Panc1 (cell line): Measurements from ENCODE around the gene CCL25.

ENCODE experiments used
- TF ChIP-seq, protein P1 (sequence below), 2 experiments: IDR thresholded peaks; 2 replicates each; pipeline ENCODE4 v1.6.1; 2011 to 2012; ENCODE audit warnings: low read depth in 2 of 2, control low read depth in 1 of 2, low read length in 1 of 2, mild to moderate bottlenecking in 1 of 2, moderate library complexity in 1 of 2; ENCODE audit not compliant: insufficient read depth in 1 of 2
- TF ChIP-seq, protein P2 (sequence below): fragments of 450-650 bp; IDR thresholded peaks from 2 replicates; pipeline ENCODE4 v1.5.1; 2017; ENCODE audit warnings: mild to moderate bottlenecking

DNA sequence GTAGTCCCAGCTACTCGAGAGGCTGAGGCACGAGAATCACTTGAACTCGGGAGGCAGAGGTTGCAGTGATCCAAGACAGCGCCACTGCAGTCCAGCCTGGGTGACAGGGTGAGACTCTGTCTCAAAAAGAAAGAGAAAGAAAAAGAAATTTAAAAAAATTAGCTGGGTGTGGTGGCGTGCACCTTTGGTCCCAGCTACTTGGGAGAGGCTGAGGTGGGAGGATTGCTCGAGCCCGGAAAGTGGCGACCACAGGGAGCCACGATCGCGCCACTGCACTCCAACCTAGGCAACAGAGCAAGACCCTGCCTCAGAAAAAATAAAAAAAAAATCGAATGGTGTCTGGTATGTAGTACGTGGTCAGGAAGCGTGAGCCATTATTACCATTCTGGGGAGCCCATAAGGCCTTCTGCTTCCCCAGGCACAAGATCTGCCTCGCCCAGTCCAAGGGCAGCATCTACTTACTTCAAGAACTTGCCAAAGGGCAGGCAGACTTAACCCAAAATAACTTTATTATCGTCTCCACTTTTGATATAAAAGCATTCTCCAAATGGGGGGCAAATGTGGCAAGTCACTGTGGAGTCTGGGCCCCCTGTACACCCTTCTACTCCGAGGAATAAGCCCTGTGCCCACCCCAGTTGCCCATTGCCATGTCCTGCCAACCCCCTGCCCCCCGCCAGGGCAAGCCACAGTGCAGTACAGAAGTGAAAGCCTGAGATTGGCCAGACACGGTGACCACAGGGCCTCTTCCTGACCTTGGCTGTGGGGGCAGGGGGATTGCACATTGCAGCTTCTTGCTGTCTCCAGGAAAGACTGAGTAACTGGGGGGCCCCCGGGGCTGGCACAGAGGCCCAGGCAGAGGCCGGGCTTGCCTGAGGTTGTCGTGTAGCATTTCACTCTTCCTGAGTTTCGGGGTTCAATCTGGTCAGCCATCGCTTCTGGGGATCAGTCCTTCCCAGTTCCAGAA lies 12.6 kb downstream of the CCL25 start:
- TF ChIP-seq, protein P1, sequence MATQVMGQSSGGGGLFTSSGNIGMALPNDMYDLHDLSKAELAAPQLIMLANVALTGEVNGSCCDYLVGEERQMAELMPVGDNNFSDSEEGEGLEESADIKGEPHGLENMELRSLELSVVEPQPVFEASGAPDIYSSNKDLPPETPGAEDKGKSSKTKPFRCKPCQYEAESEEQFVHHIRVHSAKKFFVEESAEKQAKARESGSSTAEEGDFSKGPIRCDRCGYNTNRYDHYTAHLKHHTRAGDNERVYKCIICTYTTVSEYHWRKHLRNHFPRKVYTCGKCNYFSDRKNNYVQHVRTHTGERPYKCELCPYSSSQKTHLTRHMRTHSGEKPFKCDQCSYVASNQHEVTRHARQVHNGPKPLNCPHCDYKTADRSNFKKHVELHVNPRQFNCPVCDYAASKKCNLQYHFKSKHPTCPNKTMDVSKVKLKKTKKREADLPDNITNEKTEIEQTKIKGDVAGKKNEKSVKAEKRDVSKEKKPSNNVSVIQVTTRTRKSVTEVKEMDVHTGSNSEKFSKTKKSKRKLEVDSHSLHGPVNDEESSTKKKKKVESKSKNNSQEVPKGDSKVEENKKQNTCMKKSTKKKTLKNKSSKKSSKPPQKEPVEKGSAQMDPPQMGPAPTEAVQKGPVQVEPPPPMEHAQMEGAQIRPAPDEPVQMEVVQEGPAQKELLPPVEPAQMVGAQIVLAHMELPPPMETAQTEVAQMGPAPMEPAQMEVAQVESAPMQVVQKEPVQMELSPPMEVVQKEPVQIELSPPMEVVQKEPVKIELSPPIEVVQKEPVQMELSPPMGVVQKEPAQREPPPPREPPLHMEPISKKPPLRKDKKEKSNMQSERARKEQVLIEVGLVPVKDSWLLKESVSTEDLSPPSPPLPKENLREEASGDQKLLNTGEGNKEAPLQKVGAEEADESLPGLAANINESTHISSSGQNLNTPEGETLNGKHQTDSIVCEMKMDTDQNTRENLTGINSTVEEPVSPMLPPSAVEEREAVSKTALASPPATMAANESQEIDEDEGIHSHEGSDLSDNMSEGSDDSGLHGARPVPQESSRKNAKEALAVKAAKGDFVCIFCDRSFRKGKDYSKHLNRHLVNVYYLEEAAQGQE (IDR thresholded peaks at IDR 0.05; ENCODE audit: insufficient read depth in 1 of 2, low read depth in 2 of 2, low read length in 1 of 2): no peak
- TF ChIP-seq, protein P2, sequence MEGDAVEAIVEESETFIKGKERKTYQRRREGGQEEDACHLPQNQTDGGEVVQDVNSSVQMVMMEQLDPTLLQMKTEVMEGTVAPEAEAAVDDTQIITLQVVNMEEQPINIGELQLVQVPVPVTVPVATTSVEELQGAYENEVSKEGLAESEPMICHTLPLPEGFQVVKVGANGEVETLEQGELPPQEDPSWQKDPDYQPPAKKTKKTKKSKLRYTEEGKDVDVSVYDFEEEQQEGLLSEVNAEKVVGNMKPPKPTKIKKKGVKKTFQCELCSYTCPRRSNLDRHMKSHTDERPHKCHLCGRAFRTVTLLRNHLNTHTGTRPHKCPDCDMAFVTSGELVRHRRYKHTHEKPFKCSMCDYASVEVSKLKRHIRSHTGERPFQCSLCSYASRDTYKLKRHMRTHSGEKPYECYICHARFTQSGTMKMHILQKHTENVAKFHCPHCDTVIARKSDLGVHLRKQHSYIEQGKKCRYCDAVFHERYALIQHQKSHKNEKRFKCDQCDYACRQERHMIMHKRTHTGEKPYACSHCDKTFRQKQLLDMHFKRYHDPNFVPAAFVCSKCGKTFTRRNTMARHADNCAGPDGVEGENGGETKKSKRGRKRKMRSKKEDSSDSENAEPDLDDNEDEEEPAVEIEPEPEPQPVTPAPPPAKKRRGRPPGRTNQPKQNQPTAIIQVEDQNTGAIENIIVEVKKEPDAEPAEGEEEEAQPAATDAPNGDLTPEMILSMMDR: no peak
